22Rv1 (cell line): ENCODE measurements around the gene FHOD3.

ENCODE experiments used
- ZFX ChIP-seq: fragments of 450-650 bp; IDR thresholded peaks from 2 replicates; pipeline ENCODE4 v1.6.1; 2017; ENCODE audit warnings: antibody characterized with exemption, borderline replicate concordance
- TF ChIP-seq, protein P1 (sequence below): fragments of 450-650 bp; IDR thresholded peaks from 2 replicates; pipeline ENCODE4 v1.5.1; 2017; ENCODE audit warnings: mild to moderate bottlenecking

DNA sequence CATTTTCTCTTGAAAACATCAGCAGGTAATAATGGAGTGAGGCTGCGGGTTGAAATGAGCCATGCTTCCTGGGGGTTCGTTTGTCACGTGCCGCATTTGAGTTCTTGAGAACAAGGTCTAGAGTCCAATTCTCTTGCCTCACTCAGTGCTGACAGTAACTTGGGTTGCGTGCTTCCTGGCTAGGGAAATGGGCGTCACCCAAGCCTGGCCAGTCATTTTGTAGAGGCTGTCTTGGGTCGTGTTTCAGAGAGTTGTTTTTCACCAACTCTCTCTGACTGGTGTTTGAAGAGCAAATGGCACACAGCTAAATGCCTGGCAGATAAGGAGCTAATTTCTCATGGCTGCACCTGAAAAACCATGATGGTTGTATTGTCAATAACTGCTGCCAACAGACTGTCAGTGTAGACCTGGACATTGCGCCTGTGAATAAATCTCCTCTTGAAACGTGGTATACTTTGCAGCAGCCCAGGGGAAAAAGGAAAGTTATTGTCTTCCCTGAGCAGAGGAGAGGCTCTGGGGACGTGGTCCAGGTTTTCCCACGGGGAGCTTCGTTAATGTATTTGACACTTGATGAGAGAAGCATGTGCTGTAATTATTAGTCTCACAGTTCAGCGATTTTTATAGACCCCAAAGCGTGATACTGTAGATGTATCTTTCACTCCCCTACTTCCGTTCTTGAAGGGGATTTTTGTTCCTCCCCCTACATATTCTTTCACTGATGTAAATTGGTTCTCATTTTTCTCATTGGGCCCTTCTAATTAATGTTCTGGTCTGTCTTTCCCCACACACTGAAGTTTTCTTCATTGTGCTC is 196.0 kb downstream of the FHOD3 start:
- TF ChIP-seq, protein P1, sequence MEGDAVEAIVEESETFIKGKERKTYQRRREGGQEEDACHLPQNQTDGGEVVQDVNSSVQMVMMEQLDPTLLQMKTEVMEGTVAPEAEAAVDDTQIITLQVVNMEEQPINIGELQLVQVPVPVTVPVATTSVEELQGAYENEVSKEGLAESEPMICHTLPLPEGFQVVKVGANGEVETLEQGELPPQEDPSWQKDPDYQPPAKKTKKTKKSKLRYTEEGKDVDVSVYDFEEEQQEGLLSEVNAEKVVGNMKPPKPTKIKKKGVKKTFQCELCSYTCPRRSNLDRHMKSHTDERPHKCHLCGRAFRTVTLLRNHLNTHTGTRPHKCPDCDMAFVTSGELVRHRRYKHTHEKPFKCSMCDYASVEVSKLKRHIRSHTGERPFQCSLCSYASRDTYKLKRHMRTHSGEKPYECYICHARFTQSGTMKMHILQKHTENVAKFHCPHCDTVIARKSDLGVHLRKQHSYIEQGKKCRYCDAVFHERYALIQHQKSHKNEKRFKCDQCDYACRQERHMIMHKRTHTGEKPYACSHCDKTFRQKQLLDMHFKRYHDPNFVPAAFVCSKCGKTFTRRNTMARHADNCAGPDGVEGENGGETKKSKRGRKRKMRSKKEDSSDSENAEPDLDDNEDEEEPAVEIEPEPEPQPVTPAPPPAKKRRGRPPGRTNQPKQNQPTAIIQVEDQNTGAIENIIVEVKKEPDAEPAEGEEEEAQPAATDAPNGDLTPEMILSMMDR, result no peak
- no peak for TF ChIP-seq ZFX
